Activated naive CD8-positive, alpha-beta T cell (primary cell): ENCODE measurements around the gene DPYD.

Experiments used
- H3K27ac Mint-ChIP-seq: one replicate; pipeline ENCODE4 v1.8.0; 2021; ENCODE audit warnings: mixed read lengths
- H3K27me3 Mint-ChIP-seq: one replicate; pipeline ENCODE4 v1.8.0; 2021; ENCODE audit warnings: mixed read lengths
- H3K36me3 Mint-ChIP-seq: one replicate; pipeline ENCODE4 v1.8.0; 2021; ENCODE audit warnings: mixed read lengths
- H3K4me1 Mint-ChIP-seq: one replicate; pipeline ENCODE4 v1.8.0; 2021; ENCODE audit warnings: low read depth, mixed read lengths
- H3K4me3 Mint-ChIP-seq: one replicate; pipeline ENCODE4 v1.8.0; 2021; ENCODE audit warnings: mild to moderate bottlenecking, mixed read lengths
- H3K9me3 Mint-ChIP-seq: one replicate; pipeline ENCODE4 v1.8.0; 2021; ENCODE audit warnings: low read depth, mixed read lengths

DPYD gene

DNA sequence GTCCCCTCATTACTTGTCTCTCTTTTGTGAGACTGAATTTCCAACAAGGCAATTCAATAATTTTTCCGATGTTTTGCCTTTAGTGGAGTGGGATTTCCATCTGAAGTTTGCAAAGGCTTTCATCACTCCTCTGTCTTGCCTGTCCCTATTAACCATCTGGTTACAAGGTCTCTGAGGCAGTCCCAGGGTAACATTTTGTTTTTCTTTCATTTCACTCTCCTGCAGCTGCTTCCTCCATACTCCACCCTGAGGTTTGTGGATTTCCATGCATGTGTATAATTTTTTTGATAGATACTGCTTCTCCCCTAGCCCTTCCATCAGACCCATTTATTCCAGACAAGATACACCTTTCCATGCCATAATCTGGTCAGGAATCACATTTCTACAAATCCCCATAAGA, 832.4 kb downstream of the DPYD start:
- no peaks in the 10 kb centered on the region for H3K27me3 Mint-ChIP-seq
- no peaks in the 10 kb centered on the region for H3K4me1 Mint-ChIP-seq
- H3K4me3 Mint-ChIP-seq = no peak overlapping the region
- H3K36me3 Mint-ChIP-seq = peaks cover 28% of the 10 kb centered on the region
- H3K27ac Mint-ChIP-seq = no peak overlapping the region
- H3K9me3 Mint-ChIP-seq = no peaks in the 10 kb centered on the region

DNA sequence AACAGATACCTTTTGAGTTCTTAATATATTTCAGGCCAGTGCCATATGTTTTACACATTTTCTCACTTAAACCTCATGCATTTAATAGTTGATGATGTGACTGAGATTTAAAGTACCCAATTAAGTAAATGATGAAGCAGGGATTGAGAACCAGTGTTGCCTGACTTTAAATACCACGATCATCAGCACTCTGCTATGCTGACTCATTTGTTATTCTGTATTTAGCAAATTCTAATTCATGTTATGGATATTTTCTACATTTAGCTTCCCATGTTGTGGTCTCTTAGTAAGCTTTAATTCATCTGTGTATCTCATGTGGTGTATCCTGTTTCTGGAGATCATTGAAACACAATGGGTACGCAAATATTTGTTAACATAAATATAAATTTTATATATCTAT, 836.3 kb downstream of the DPYD start:
- no peaks in the 10 kb centered on the region for H3K27me3 Mint-ChIP-seq
- H3K4me1 Mint-ChIP-seq = no peaks in the 10 kb centered on the region
- no peaks in the 10 kb centered on the region for H3K9me3 Mint-ChIP-seq
- no peak overlapping the region for H3K4me3 Mint-ChIP-seq
- H3K36me3 Mint-ChIP-seq = peaks cover 14% of the 10 kb centered on the region
- H3K27ac Mint-ChIP-seq = no peak overlapping the region

- Mint-ChIP-seq H3K9me3 (no peaks in the 10 kb centered on the region), H3K27me3 (no peaks in the 10 kb centered on the region), H3K4me3 (no peak overlapping the region), H3K27ac (no peak overlapping the region), H3K4me1 (no peaks in the 10 kb centered on the region), H3K36me3 (peaks cover 12% of the 10 kb centered on the region)
Measured at GRCh38 chr1:97082160-97082848, 838.5 kb downstream of the DPYD start.

DNA sequence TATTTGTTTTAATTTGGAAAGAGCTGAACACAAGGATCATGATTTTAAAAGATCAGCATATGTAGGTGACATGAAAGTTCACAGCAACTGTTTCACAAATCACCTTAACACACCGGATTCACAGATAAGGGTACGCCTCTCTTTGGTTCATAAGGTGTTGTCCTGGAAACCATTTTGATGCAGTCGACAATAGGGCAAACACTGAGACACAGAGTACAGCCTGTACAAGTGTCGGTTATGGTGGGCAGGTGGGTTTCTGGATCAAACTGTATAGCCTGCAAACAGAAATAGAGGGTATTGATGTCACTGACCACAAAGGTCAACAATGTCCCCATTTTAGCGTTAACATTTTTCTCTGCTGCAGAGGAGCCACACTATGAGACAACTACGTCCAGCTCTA, 842.0 kb downstream of the DPYD start:
- no peaks in the 10 kb centered on the region for H3K9me3 Mint-ChIP-seq
- no peak overlapping the region for H3K27ac Mint-ChIP-seq
- no peaks in the 10 kb centered on the region for H3K27me3 Mint-ChIP-seq
- H3K36me3 Mint-ChIP-seq = peaks cover 14% of the 10 kb centered on the region
- no peak overlapping the region for H3K4me3 Mint-ChIP-seq
- no peaks in the 10 kb centered on the region for H3K4me1 Mint-ChIP-seq

- H3K27ac Mint-ChIP-seq = no peak overlapping the region
- no peaks in the 10 kb centered on the region for H3K4me1 Mint-ChIP-seq
- H3K4me3 Mint-ChIP-seq = no peak overlapping the region
- H3K27me3 Mint-ChIP-seq = no peaks in the 10 kb centered on the region
- peaks cover 14% of the 10 kb centered on the region for H3K36me3 Mint-ChIP-seq
- H3K9me3 Mint-ChIP-seq = no peaks in the 10 kb centered on the region
Measured at GRCh38 chr1:97077221-97077620, 843.6 kb downstream of the DPYD start.

- H3K4me1 Mint-ChIP-seq = no peaks in the 10 kb centered on the region
- H3K36me3 Mint-ChIP-seq = peaks cover 12% of the 10 kb centered on the region
- no peak overlapping the region for H3K27ac Mint-ChIP-seq
- no peaks in the 10 kb centered on the region for H3K9me3 Mint-ChIP-seq
- no peak overlapping the region for H3K4me3 Mint-ChIP-seq
- no peaks in the 10 kb centered on the region for H3K27me3 Mint-ChIP-seq
Measured at GRCh38 chr1:97074771-97075170, 846.1 kb downstream of the DPYD start.

- Mint-ChIP-seq H3K27me3 (no peaks in the 10 kb centered on the region), H3K27ac (no peak overlapping the region), H3K9me3 (no peaks in the 10 kb centered on the region), H3K4me1 (no peaks in the 10 kb centered on the region), H3K4me3 (no peak overlapping the region), H3K36me3 (peaks cover 6% of the 10 kb centered on the region)
Measured at GRCh38 chr1:97073936-97074335, 846.9 kb downstream of the DPYD start.

GRCh38 chr1:97073169-97073568, 847.7 kb downstream of the DPYD start:
- no peak overlapping the region for H3K27ac Mint-ChIP-seq
- no peaks in the 10 kb centered on the region for H3K27me3 Mint-ChIP-seq
- H3K4me3 Mint-ChIP-seq = no peak overlapping the region

DNA sequence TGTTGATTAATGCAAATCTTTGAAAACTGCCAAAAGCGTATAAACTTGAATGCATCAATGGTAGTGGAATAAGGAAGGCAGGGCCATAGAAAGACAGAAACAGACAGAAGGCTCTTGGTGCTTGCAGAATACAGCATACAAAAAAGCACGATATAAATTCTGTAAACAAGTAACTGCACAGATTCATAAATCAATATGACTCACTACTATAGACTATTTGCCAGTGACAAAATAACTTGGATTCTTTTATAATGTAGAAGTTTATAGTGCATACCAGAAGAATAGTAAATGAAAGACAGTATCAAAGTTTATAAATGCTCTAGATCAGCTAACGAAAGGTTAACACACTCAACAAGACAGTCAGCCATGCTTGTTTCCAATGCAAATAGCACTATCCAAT, 849.7 kb downstream of the DPYD start:
- no peak overlapping the region for H3K4me3 Mint-ChIP-seq
- H3K27me3 Mint-ChIP-seq = no peaks in the 10 kb centered on the region
- no peak overlapping the region for H3K27ac Mint-ChIP-seq
- no peaks in the 10 kb centered on the region for H3K4me1 Mint-ChIP-seq
- H3K36me3 Mint-ChIP-seq = peaks cover 3% of the 10 kb centered on the region
- peaks cover 6% of the 10 kb centered on the region for H3K9me3 Mint-ChIP-seq

More at GRCh38 chr1:97073169-97073568, 847.7 kb downstream of the DPYD start:
- Mint-ChIP-seq H3K36me3 (peaks cover 5% of the 10 kb centered on the region), H3K4me1 (no peaks in the 10 kb centered on the region), H3K9me3 (no peaks in the 10 kb centered on the region)

- H3K27ac Mint-ChIP-seq = no peak overlapping the region
- peaks cover 9% of the 10 kb centered on the region for H3K9me3 Mint-ChIP-seq
- no peaks in the 10 kb centered on the region for H3K4me1 Mint-ChIP-seq
- peaks cover 3% of the 10 kb centered on the region for H3K36me3 Mint-ChIP-seq
- no peak overlapping the region for H3K4me3 Mint-ChIP-seq
- no peaks in the 10 kb centered on the region for H3K27me3 Mint-ChIP-seq
Measured at GRCh38 chr1:97070376-97070775, 850.5 kb downstream of the DPYD start.

DNA sequence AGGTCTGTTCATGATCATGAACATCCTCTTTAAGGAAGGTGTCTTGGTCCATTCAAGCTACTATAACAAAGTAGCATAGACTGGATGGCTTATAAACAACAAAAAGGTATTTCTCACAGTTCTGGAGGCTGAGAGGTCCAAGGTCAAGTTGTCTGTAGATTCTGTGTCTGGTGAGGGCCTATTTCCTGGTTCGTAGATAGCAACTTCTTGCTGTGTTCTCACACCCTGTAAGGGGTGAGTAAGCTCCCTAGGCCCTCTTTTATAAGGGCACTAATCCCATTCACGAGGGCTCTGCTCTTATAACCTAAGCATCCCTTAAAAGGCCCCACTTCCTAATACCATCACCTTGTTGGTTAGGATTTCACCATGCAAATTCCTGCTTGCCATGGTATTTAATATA, 851.5 kb downstream of the DPYD start:
- Mint-ChIP-seq H3K27me3 (no peaks in the 10 kb centered on the region), H3K4me1 (no peaks in the 10 kb centered on the region), H3K4me3 (no peak overlapping the region), H3K9me3 (peaks cover 9% of the 10 kb centered on the region), H3K36me3 (no peaks in the 10 kb centered on the region), H3K27ac (no peak overlapping the region)

GRCh38 chr1:97066860-97067259, 854.0 kb downstream of the DPYD start:
- H3K4me1 Mint-ChIP-seq = no peaks in the 10 kb centered on the region

GRCh38 chr1:97063532-97063931, 857.3 kb downstream of the DPYD start:
- peaks cover 21% of the 10 kb centered on the region for H3K9me3 Mint-ChIP-seq
- no peaks in the 10 kb centered on the region for H3K4me1 Mint-ChIP-seq
- H3K27ac Mint-ChIP-seq = no peak overlapping the region
- no peaks in the 10 kb centered on the region for H3K36me3 Mint-ChIP-seq
- peaks cover 3% of the 10 kb centered on the region for H3K27me3 Mint-ChIP-seq
- H3K4me3 Mint-ChIP-seq = no peak overlapping the region

More at GRCh38 chr1:97066860-97067259, 854.0 kb downstream of the DPYD start:
- no peak overlapping the region for H3K27ac Mint-ChIP-seq
- H3K9me3 Mint-ChIP-seq = peaks cover 9% of the 10 kb centered on the region
- H3K36me3 Mint-ChIP-seq = no peaks in the 10 kb centered on the region
- H3K27me3 Mint-ChIP-seq = no peaks in the 10 kb centered on the region
- no peak overlapping the region for H3K4me3 Mint-ChIP-seq

GRCh38 chr1:97061604-97062003, 859.2 kb downstream of the DPYD start:
- no peaks in the 10 kb centered on the region for H3K36me3 Mint-ChIP-seq
- no peaks in the 10 kb centered on the region for H3K4me1 Mint-ChIP-seq
- H3K27ac Mint-ChIP-seq = no peak overlapping the region
- H3K27me3 Mint-ChIP-seq = peaks cover 3% of the 10 kb centered on the region
- H3K4me3 Mint-ChIP-seq = no peak overlapping the region
- H3K9me3 Mint-ChIP-seq = peaks cover 19% of the 10 kb centered on the region

GRCh38 chr1:97056386-97056785, 864.4 kb downstream of the DPYD start:
- H3K9me3 Mint-ChIP-seq = peaks cover 21% of the 10 kb centered on the region
- H3K4me3 Mint-ChIP-seq = no peak overlapping the region
- no peak overlapping the region for H3K27ac Mint-ChIP-seq
- peaks cover 5% of the 10 kb centered on the region for H3K27me3 Mint-ChIP-seq
- H3K36me3 Mint-ChIP-seq = no peaks in the 10 kb centered on the region
- H3K4me1 Mint-ChIP-seq = no peaks in the 10 kb centered on the region

DNA sequence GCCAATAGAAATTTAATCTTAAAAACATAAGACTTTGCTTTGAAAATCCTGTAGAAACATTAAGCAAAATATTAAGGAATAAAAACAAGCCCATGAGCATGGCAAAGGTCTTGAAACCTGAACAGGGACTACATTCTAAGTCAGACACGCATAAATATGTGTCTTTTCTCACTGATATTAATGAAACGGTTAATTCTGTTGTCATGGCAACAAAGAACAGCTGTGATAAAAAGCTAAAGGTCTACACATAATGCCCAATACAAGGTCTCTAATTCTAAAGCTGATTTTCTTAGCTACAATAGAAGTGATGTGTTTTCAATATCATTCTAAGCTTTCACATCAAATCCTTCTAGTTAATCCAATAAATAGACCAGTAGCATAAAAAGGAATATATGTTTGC, 867.6 kb downstream of the DPYD start:
- H3K4me3 Mint-ChIP-seq = no peak overlapping the region
- peaks cover 3% of the 10 kb centered on the region for H3K27me3 Mint-ChIP-seq
- H3K27ac Mint-ChIP-seq = no peak overlapping the region
- peaks cover 8% of the 10 kb centered on the region for H3K9me3 Mint-ChIP-seq
- no peaks in the 10 kb centered on the region for H3K36me3 Mint-ChIP-seq
- H3K4me1 Mint-ChIP-seq = no peaks in the 10 kb centered on the region
